ENCODE results near the gene SLCO4A1.

The SLCO4A1 gene

DNA sequence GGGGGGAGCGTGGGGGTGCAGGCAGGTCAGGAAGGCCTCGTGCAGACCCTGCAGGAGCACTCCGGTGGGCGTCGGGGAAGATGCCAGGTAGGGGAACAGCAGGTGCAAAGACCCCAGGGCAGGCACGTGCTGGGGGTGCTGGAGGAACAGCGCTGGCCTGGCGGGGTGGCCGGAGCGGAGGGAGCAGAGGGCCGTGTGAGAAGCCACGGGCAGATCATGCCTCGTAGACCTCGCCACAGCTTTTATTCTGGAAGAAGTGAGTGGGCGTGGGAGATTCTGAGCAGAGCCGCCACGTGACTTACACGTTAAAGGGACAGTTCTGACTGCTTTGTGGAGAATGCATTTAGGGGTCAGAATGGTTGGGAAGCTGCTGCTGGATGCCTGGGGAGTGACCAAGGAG lies 75.6 kb downstream of the SLCO4A1 start:
- Histone ChIP-seq H2BK12ac (ENCODE audit: low read length in 2 of 2) (no peak overlapping the region), H4K8ac (ENCODE audit: low read length) (no peak overlapping the region), H3K27me3 (ENCODE audit: control insufficient read depth in 1 of 2, insufficient read depth in 1 of 2, low read length in 2 of 2) (peaks cover 31 to 45% of the 10 kb centered on the region in 2 experiments), H2AK5ac (ENCODE audit: low read length, severe bottlenecking) (no peak overlapping the region), H3K4me1 (ENCODE audit: control insufficient read depth, insufficient read depth, low read depth, low read length) (peaks cover 6% of the 10 kb centered on the region), H2AFZ (ENCODE audit: low read depth, low read length) (no peak overlapping the region), H3K4me2 (ENCODE audit: low read length, poor library complexity, severe bottlenecking) (no peak overlapping the region), H2BK15ac (ENCODE audit: low read depth, poor library complexity, severe bottlenecking) (no peak overlapping the region), H3K9me3 (ENCODE audit: control insufficient read depth, low read length) (peaks cover 20% of the 10 kb centered on the region), H3K79me1 (replicated peaks; ENCODE audit: low read length, poor library complexity, severe bottlenecking) (no peaks in the 10 kb centered on the region), H3K36me3 (ENCODE audit: control insufficient read depth in 1 of 2, insufficient read depth in 2 of 2, low read depth in 1 of 2, low read length in 2 of 2) (no peaks in the 10 kb centered on the region), H3K23ac (ENCODE audit: low read length in 2 of 2) (no peak overlapping the region), H3K14ac (ENCODE audit: low read length in 2 of 2) (no peak overlapping the region), H4K91ac (ENCODE audit: low read length) (no peak overlapping the region), H2BK5ac (ENCODE audit: low read depth, low read length, poor library complexity, severe bottlenecking) (no peak overlapping the region), H3K4me3 (ENCODE audit: insufficient read depth in 1 of 2, low read depth in 1 of 2, low read length in 2 of 2) (no peak overlapping the region), H3K27ac (ENCODE audit: low read length, poor library complexity, severe bottlenecking) (no peak overlapping the region), H2BK120ac (ENCODE audit: low read depth, low read length) (no peak overlapping the region), H3K9ac (ENCODE audit: low read length) (no peak overlapping the region), H3K18ac (ENCODE audit: low read depth in 1 of 2, low read length in 2 of 2) (no peak overlapping the region), H3K4ac (ENCODE audit: low read depth in 1 of 2, low read length in 2 of 2) (no peak overlapping the region)
- no peak for DNase-seq
- 87% methylated on average over 18 of the region's 18 CpGs for WGBS

GRCh38 chr20:62718546-62718945 lies 76.2 kb downstream of the SLCO4A1 start:
- Histone ChIP-seq H3K4me3 (ENCODE audit: insufficient read depth in 1 of 2, low read depth in 1 of 2, low read length in 2 of 2) (no peak overlapping the region), H2BK12ac (ENCODE audit: low read length in 2 of 2) (no peak overlapping the region), H3K27me3 (ENCODE audit: control insufficient read depth in 1 of 2, insufficient read depth in 1 of 2, low read length in 2 of 2) (peaks cover 33 to 51% of the 10 kb centered on the region in 2 experiments), H3K27ac (ENCODE audit: low read length, poor library complexity, severe bottlenecking) (no peak overlapping the region), H3K14ac (ENCODE audit: low read length in 2 of 2) (no peak overlapping the region), H3K18ac (ENCODE audit: low read depth in 1 of 2, low read length in 2 of 2) (no peak overlapping the region), H3K4ac (ENCODE audit: low read depth in 1 of 2, low read length in 2 of 2) (no peak overlapping the region), H4K8ac (ENCODE audit: low read length) (no peak overlapping the region), H3K9ac (ENCODE audit: low read length) (no peak overlapping the region), H3K36me3 (ENCODE audit: control insufficient read depth in 1 of 2, insufficient read depth in 2 of 2, low read depth in 1 of 2, low read length in 2 of 2) (no peaks in the 10 kb centered on the region), H2AFZ (ENCODE audit: low read depth, low read length) (no peak overlapping the region), H2BK15ac (ENCODE audit: low read depth, poor library complexity, severe bottlenecking) (no peak overlapping the region), H3K23ac (ENCODE audit: low read length in 2 of 2) (no peak overlapping the region), H2BK5ac (ENCODE audit: low read depth, low read length, poor library complexity, severe bottlenecking) (no peak overlapping the region), H3K9me3 (ENCODE audit: control insufficient read depth, low read length) (peaks cover 20% of the 10 kb centered on the region), H3K79me1 (replicated peaks; ENCODE audit: low read length, poor library complexity, severe bottlenecking) (no peaks in the 10 kb centered on the region), H3K4me2 (ENCODE audit: low read length, poor library complexity, severe bottlenecking) (no peak overlapping the region), H2AK5ac (ENCODE audit: low read length, severe bottlenecking) (no peak overlapping the region), H4K91ac (ENCODE audit: low read length) (no peak overlapping the region), H2BK120ac (ENCODE audit: low read depth, low read length) (no peak overlapping the region), H3K4me1 (ENCODE audit: control insufficient read depth, insufficient read depth, low read depth, low read length) (peaks cover 10% of the 10 kb centered on the region)
- 72% methylated on average over 9 of the region's 12 CpGs for WGBS
- DNase-seq = no peak

DNA sequence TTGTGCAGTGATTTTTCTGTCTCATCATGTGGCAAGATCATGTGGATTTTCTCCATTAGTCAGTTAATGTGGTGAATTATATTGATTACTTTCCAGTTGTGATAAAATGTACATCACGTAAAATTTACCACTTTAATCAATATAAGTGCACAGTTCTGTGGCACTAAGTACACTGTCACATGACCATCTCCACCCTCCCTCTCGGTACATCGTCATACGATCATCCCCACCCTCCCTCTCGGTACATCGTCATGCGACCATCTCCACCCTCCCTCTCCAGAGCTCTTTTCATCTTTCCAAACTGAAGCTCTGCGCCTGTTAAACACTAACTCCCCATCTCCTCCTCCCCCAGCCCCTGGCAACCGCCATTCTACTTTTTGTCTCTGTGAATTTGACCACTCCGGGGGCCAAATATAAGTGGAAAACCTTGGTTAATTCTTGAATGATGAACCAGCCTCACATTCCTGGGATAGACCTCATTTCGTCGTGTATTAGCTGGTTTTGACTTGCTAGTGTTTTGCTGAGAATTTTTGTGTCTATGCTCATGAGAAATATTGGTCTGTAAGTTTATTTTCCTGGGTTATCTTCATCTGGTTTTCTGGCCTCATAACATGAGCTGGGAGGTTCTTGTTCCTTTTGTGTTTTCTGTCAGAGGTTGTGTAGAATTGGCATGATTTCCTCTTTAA lies 77.1 kb downstream of the SLCO4A1 start:
- Histone ChIP-seq H2BK120ac (ENCODE audit: low read depth, low read length) (no peak overlapping the region), H4K91ac (ENCODE audit: low read length) (no peak overlapping the region)
- WGBS = 76% methylated on average over 12 of the region's 12 CpGs

More for the DNA sequence above, 77.1 kb downstream of the SLCO4A1 start:
- H3K4me2 ChIP-seq (ENCODE audit: low read length, poor library complexity, severe bottlenecking) = no peak overlapping the region
- DNase-seq = no peak
- no peak overlapping the region for H3K27ac ChIP-seq (ENCODE audit: low read length, poor library complexity, severe bottlenecking)
- H3K14ac ChIP-seq (ENCODE audit: low read length in 2 of 2) = no peak overlapping the region
- no peak overlapping the region for H3K4ac ChIP-seq (ENCODE audit: low read depth in 1 of 2, low read length in 2 of 2)
- H2BK12ac ChIP-seq (ENCODE audit: low read length in 2 of 2) = no peak overlapping the region
- H4K8ac ChIP-seq (ENCODE audit: low read length) = no peak overlapping the region
- H2AK5ac ChIP-seq (ENCODE audit: low read length, severe bottlenecking) = no peak overlapping the region
- H3K18ac ChIP-seq (ENCODE audit: low read depth in 1 of 2, low read length in 2 of 2) = no peak overlapping the region
- no peak overlapping the region for H3K23ac ChIP-seq (ENCODE audit: low read length in 2 of 2)
- peaks cover 18% of the 10 kb centered on the region for H3K9me3 ChIP-seq (ENCODE audit: control insufficient read depth, low read length)
- H3K4me1 ChIP-seq (ENCODE audit: control insufficient read depth, insufficient read depth, low read depth, low read length) = peaks cover 12% of the 10 kb centered on the region
- peaks cover 37 to 55% of the 10 kb centered on the region in 2 experiments for H3K27me3 ChIP-seq (ENCODE audit: control insufficient read depth in 1 of 2, insufficient read depth in 1 of 2, low read length in 2 of 2)
- H3K9ac ChIP-seq (ENCODE audit: low read length) = no peak overlapping the region
- no peak overlapping the region for H2BK15ac ChIP-seq (ENCODE audit: low read depth, poor library complexity, severe bottlenecking)
- no peaks in the 10 kb centered on the region for H3K36me3 ChIP-seq (ENCODE audit: control insufficient read depth in 1 of 2, insufficient read depth in 2 of 2, low read depth in 1 of 2, low read length in 2 of 2)
- H3K79me1 ChIP-seq (replicated peaks; ENCODE audit: low read length, poor library complexity, severe bottlenecking) = no peaks in the 10 kb centered on the region
- no peak overlapping the region for H2AFZ ChIP-seq (ENCODE audit: low read depth, low read length)
- H2BK5ac ChIP-seq (ENCODE audit: low read depth, low read length, poor library complexity, severe bottlenecking) = no peak overlapping the region
- H3K4me3 ChIP-seq (ENCODE audit: insufficient read depth in 1 of 2, low read depth in 1 of 2, low read length in 2 of 2) = no peak overlapping the region

All from mesenchymal stem cell (in vitro differentiated cells and primary cell).